Measurements from ENCODE around the gene SMYD3. TPM values are rescaled to one million over a fixed set of nuclear protein-coding genes. Genes with fewer than 3 reads are reported as not detected.

SMYD3 gene
- total and polyA plus RNA-seq, 10 of the 15 experiments (the other 5 are each of a cell fraction or from before 2014, with no cell fraction given) = 18.3 to 54.0 (median 24.8) TPM

DNA sequence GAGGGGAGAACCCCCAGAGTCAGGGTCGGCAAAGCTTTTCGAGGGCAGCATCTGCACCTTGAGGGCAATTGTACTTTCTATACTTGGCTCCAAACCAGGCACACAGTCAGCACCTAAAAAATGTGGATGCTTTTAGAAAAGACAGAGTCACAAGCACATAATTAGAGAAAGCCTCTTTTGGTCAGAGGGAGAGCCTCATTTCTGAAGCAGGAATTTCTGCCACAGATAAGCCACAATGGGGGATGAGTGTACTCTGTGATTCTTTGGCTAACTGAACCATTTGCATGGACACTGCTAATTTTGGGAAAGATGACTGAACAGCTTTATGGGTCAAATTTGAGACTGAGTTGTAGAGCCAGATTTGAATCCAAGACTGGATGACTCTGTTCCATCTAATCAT lies 716.6 kb downstream of the SMYD3 start:
- TF ChIP-seq STAT1 (conservative IDR thresholded peaks at IDR 0.05) (no peak), EZH2 (IDR thresholded peaks at IDR 0.05; ENCODE audit: borderline replicate concordance, control insufficient read depth, low read depth, low read length) (no peak), KAT2A (conservative IDR thresholded peaks at IDR 0.05; ENCODE audit: control insufficient read depth, low read depth, low read length) (no peak), TAF1 (IDR thresholded peaks at IDR 0.05; ENCODE audit: borderline replicate concordance, low read depth, low read length) (no peak), NFYB (IDR thresholded peaks at IDR 0.05; ENCODE audit: insufficient read depth, low read depth, low read length) (no peak), GABPA (IDR thresholded peaks at IDR 0.05; ENCODE audit: low read depth) (no peak), CBX3 (IDR thresholded peaks at IDR 0.05; ENCODE audit: borderline replicate concordance, low read depth) (no peak), MYC (IDR thresholded peaks at IDR 0.05; ENCODE audit: insufficient read depth, insufficient read length, insufficient replicate concordance, low read length, severe bottlenecking) (no peak), RBBP5 (conservative IDR thresholded peaks at IDR 0.05) (no peak), WRNIP1 (IDR thresholded peaks at IDR 0.05; ENCODE audit: borderline replicate concordance, low read depth, low read length) (no peak), SIN3A (IDR thresholded peaks at IDR 0.05; ENCODE audit: low read depth, low read length) (no peak), RB1 (IDR thresholded peaks at IDR 0.05; ENCODE audit: borderline replicate concordance) (no peak)
- ChIA-PET SMC1A (ENCODE audit: uncharacterized antibody, unreplicated experiment) (interaction anchor here (1.6 to 1.8 kb wide), 3 partner anchors 11 to 20 kb away, joined by 4 to 5 read pairs (median 5); no protein-coding TSS in a partner anchor), POLR2A (no interaction called here), RAD21 (ENCODE audit: unreplicated experiment) (no interaction called here), CTCF (interaction anchor here (2.9 kb wide), 1 partner anchor 9 kb away, joined by 23 read pairs; no protein-coding TSS in a partner anchor)
- intact Hi-C loops (cut with micrococcal nuclease; ENCODE audit: unreplicated experiment) = no loop called here
- H3K4me1 ChIP-seq (ENCODE audit: control insufficient read depth, insufficient read depth, low read length) = no peaks in the 10 kb centered on the region
- ATAC-seq = no peak
- 100% methylated on average over 2 of the region's 2 CpGs for WGBS (ENCODE audit: insufficient coverage, insufficient replicate concordance, low lambda C conversion rate, missing lambda C conversion rate)
- H3K27ac ChIP-seq (ENCODE audit: control insufficient read depth, insufficient read depth) = no peak overlapping the region
- H3K4me2 ChIP-seq (ENCODE audit: control insufficient read depth, insufficient read depth) = no peak overlapping the region
- no peak overlapping the region for H3K4me3 ChIP-seq
- FAIRE-seq = no peak
- no peak for DNase-seq (ENCODE audit: low read depth, low spot score)
- no TSS peak for BruUV-seq (replicated peaks)
- no peak overlapping the region for H3K9ac ChIP-seq (ENCODE audit: control insufficient read depth, insufficient read depth, low read length)
- in situ Hi-C loops (cut with MboI) = no loop called here
- H3K79me2 ChIP-seq (ENCODE audit: control insufficient read depth, insufficient read depth, low read length) = no peaks in the 10 kb centered on the region
- no peaks in the 10 kb centered on the region for H3K9me3 ChIP-seq (replicated peaks; ENCODE audit: control insufficient read depth, insufficient read depth, low read length)
- H2AFZ ChIP-seq (ENCODE audit: control insufficient read depth, low read depth, low read length) = no peak overlapping the region
- H3K36me3 ChIP-seq (ENCODE audit: control insufficient read depth in 2 of 2, insufficient read depth in 2 of 2, low read length in 1 of 2) = no peaks in the 10 kb centered on the region
- no peaks in the 10 kb centered on the region for H3K27me3 ChIP-seq (replicated peaks in 1 of 2; ENCODE audit: control insufficient read depth in 2 of 2, insufficient read depth in 2 of 2, low read length in 1 of 2)
- H4K20me1 ChIP-seq (ENCODE audit: control insufficient read depth, insufficient read depth) = no peaks in the 10 kb centered on the region
